T-helper 1 cell treated with Interleukin-12 subunit alpha and Interleukin-12 subunit beta and Interleukin-4 antibody, amounts not matched to agents 30 μg/mL and 1 μg/mL, for 36 hours (primary cell): ENCODE measurements around the gene KLHL1.

Experiments
- H3K27ac Mint-ChIP-seq: one replicate; pipeline ENCODE4 v1.8.0; 2021; ENCODE audit warnings: mild to moderate bottlenecking, mixed read lengths
- H3K27me3 Mint-ChIP-seq: one replicate; pipeline ENCODE4 v1.8.0; 2021; ENCODE audit warnings: low read depth, mixed read lengths
- H3K36me3 Mint-ChIP-seq: one replicate; pipeline ENCODE4 v1.8.0; 2021; ENCODE audit warnings: low read depth, mixed read lengths
- H3K4me1 Mint-ChIP-seq: one replicate; pipeline ENCODE4 v1.8.0; 2021; ENCODE audit warnings: low read depth, mixed read lengths
- H3K4me3 Mint-ChIP-seq: one replicate; pipeline ENCODE4 v1.8.0; 2021; ENCODE audit warnings: mild to moderate bottlenecking, moderate library complexity, mixed read lengths
- H3K9me3 Mint-ChIP-seq: one replicate; pipeline ENCODE4 v1.8.0; 2021; ENCODE audit warnings: mixed read lengths

The KLHL1 gene

GRCh38 chr13:69751259-69751658 lies 357.0 kb downstream of the KLHL1 start:
- no peak overlapping the region for H3K27ac Mint-ChIP-seq
- H3K4me1 Mint-ChIP-seq = no peaks in the 10 kb centered on the region
- H3K9me3 Mint-ChIP-seq = peaks cover 13% of the 10 kb centered on the region
- no peak overlapping the region for H3K4me3 Mint-ChIP-seq
- no peaks in the 10 kb centered on the region for H3K27me3 Mint-ChIP-seq
- H3K36me3 Mint-ChIP-seq = no peaks in the 10 kb centered on the region

- no peak overlapping the region for H3K4me3 Mint-ChIP-seq
- no peaks in the 10 kb centered on the region for H3K36me3 Mint-ChIP-seq
- H3K9me3 Mint-ChIP-seq = peaks cover 19% of the 10 kb centered on the region
- no peaks in the 10 kb centered on the region for H3K4me1 Mint-ChIP-seq
- H3K27ac Mint-ChIP-seq = no peak overlapping the region
- H3K27me3 Mint-ChIP-seq = no peaks in the 10 kb centered on the region
Measured at GRCh38 chr13:69737129-69737935, 370.9 kb downstream of the KLHL1 start.

DNA sequence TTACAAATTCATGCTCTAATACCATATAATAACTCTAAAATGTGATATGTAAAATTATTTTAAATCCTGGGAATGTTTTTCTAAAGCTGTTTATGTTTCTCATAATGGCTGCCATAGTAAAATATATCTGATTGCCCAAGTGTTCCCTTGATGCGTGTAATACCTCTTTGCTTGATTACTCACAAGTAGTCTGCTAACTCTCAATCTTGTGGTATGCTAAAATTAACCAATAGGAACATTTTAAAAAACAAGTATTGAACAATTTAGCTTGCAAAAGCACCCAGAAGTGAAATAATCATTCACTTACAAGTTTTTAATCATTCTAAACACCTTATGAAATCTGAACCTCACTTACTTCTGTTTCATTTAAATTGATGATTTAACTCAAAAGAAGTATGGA lies 386.6 kb downstream of the KLHL1 start:
- no peaks in the 10 kb centered on the region for H3K4me1 Mint-ChIP-seq
- no peaks in the 10 kb centered on the region for H3K9me3 Mint-ChIP-seq
- no peak overlapping the region for H3K27ac Mint-ChIP-seq
- no peaks in the 10 kb centered on the region for H3K36me3 Mint-ChIP-seq
- no peak overlapping the region for H3K4me3 Mint-ChIP-seq
- H3K27me3 Mint-ChIP-seq = no peaks in the 10 kb centered on the region

- Mint-ChIP-seq H3K9me3 (no peaks in the 10 kb centered on the region), H3K27me3 (no peaks in the 10 kb centered on the region), H3K4me3 (no peak overlapping the region), H3K4me1 (no peaks in the 10 kb centered on the region), H3K36me3 (no peaks in the 10 kb centered on the region), H3K27ac (no peak overlapping the region)
Measured at GRCh38 chr13:69720278-69720983, 387.8 kb downstream of the KLHL1 start.

- H3K36me3 Mint-ChIP-seq = no peaks in the 10 kb centered on the region
- no peak overlapping the region for H3K27ac Mint-ChIP-seq
- no peaks in the 10 kb centered on the region for H3K4me1 Mint-ChIP-seq
Measured at GRCh38 chr13:69706807-69707206, 401.4 kb downstream of the KLHL1 start.

GRCh38 chr13:69704311-69704710 lies 403.9 kb downstream of the KLHL1 start:
- Mint-ChIP-seq H3K9me3 (peaks cover 11% of the 10 kb centered on the region), H3K36me3 (no peaks in the 10 kb centered on the region), H3K4me1 (no peaks in the 10 kb centered on the region), H3K27ac (no peak overlapping the region), H3K27me3 (no peaks in the 10 kb centered on the region), H3K4me3 (no peak overlapping the region)

More at GRCh38 chr13:69706807-69707206, 401.4 kb downstream of the KLHL1 start:
- peaks cover 5% of the 10 kb centered on the region for H3K9me3 Mint-ChIP-seq
- no peaks in the 10 kb centered on the region for H3K27me3 Mint-ChIP-seq
- no peak overlapping the region for H3K4me3 Mint-ChIP-seq

DNA sequence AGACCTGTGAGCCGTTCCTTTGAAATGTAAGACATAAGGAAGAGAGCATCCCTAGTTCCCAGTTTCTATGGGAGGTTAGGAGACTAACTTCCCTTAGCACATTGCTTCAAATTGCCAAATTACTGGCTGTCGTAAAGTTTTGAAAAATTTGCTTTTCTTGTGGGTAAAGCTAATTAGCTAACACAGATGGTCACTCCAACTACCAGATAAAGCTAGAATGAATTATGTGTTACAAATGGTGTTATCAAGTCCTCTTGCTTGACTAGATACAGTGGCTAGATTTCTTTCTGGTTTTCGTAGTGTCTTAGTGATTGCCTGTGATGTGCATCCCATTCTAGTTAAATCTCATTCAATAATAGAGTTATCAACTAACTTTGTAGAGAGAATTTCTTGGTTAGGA lies 417.3 kb downstream of the KLHL1 start:
- no peaks in the 10 kb centered on the region for H3K27me3 Mint-ChIP-seq

GRCh38 chr13:69683921-69684686 lies 424.1 kb downstream of the KLHL1 start:
- Mint-ChIP-seq H3K9me3 (peaks cover 5% of the 10 kb centered on the region), H3K4me3 (no peak overlapping the region), H3K27ac (no peak overlapping the region), H3K4me1 (no peaks in the 10 kb centered on the region), H3K27me3 (no peaks in the 10 kb centered on the region), H3K36me3 (no peaks in the 10 kb centered on the region)

More for the DNA sequence above, 417.3 kb downstream of the KLHL1 start:
- Mint-ChIP-seq H3K9me3 (no peaks in the 10 kb centered on the region), H3K27ac (no peak overlapping the region), H3K36me3 (no peaks in the 10 kb centered on the region), H3K4me1 (no peaks in the 10 kb centered on the region), H3K4me3 (no peak overlapping the region)

DNA sequence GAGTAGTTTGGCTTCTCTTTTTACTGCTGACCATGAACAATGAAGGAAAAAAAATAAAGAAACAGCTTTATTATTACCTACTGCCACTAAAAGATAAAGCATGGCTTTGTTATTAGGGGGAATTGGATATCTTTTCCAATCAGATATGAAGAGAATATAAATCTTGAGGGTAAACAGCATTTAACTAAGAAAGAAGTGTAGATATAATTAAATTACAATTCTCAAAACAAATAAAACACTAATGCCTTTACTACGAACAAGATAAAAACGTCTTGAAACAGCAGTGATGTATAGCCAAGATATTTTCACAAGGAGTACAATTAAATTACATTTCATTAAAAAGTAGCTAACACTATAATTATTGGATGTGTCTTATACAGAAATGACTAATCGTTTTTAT lies 426.5 kb downstream of the KLHL1 start:
- Mint-ChIP-seq H3K36me3 (no peaks in the 10 kb centered on the region), H3K4me1 (no peaks in the 10 kb centered on the region), H3K9me3 (peaks cover 9% of the 10 kb centered on the region), H3K27ac (no peak overlapping the region), H3K4me3 (no peak overlapping the region), H3K27me3 (no peaks in the 10 kb centered on the region)

GRCh38 chr13:69677343-69677742 lies 430.9 kb downstream of the KLHL1 start:
- Mint-ChIP-seq H3K36me3 (no peaks in the 10 kb centered on the region), H3K4me3 (no peak overlapping the region)

DNA sequence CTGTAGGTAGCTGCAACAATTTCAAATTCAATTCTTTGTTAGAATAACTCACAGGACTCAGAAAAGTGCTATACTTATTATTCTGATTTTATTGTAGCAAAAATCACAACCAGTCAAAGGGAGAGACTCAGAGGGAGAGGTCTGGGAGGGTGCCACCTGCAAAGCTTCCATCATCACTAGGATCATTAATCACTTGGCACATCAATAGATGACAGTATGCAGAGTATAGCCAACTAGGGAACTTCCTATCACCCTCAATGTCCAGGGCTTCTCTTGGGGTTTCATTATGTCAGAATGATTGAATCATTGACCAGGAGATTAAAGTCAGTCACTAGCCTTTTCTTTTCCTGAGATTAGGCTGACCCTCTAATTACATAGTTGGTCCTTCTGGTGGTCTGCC lies 432.0 kb downstream of the KLHL1 start:
- Mint-ChIP-seq H3K36me3 (no peaks in the 10 kb centered on the region), H3K27me3 (no peaks in the 10 kb centered on the region), H3K4me3 (no peak overlapping the region), H3K4me1 (no peaks in the 10 kb centered on the region), H3K27ac (no peak overlapping the region), H3K9me3 (peaks cover 25% of the 10 kb centered on the region)

More at GRCh38 chr13:69677343-69677742, 430.9 kb downstream of the KLHL1 start:
- Mint-ChIP-seq H3K9me3 (peaks cover 20% of the 10 kb centered on the region), H3K27ac (no peak overlapping the region), H3K27me3 (no peaks in the 10 kb centered on the region), H3K4me1 (no peaks in the 10 kb centered on the region)

DNA sequence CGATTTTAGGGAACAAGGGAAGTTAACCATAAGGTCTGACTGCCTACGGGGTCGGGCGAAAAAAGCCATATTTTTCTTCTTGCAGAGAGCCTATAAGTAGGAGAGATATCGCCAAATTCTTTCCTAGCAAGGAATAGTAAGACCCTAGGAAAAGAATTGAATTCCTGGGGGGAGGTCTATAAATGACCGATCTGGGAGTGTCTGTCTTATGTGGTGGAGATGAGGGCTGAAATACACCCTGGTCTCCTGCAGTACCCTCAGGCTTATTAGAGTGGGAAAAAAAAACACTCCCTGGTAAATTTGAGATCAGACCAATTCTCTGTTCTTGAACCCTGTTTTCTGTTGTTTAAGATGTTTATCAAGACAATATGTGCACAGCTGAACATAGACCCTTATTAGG lies 448.1 kb downstream of the KLHL1 start:
- no peaks in the 10 kb centered on the region for H3K27me3 Mint-ChIP-seq
- H3K27ac Mint-ChIP-seq = no peak overlapping the region
- no peak overlapping the region for H3K4me3 Mint-ChIP-seq
- H3K36me3 Mint-ChIP-seq = no peaks in the 10 kb centered on the region
- H3K9me3 Mint-ChIP-seq = peaks cover 18% of the 10 kb centered on the region
- H3K4me1 Mint-ChIP-seq = no peaks in the 10 kb centered on the region

- Mint-ChIP-seq H3K36me3 (no peaks in the 10 kb centered on the region), H3K27me3 (no peaks in the 10 kb centered on the region), H3K4me1 (no peaks in the 10 kb centered on the region), H3K27ac (no peak overlapping the region), H3K9me3 (peaks cover 18% of the 10 kb centered on the region), H3K4me3 (no peak overlapping the region)
Measured at GRCh38 chr13:69657676-69658075, 450.6 kb downstream of the KLHL1 start.

- peaks cover 13% of the 10 kb centered on the region for H3K9me3 Mint-ChIP-seq
- no peak overlapping the region for H3K4me3 Mint-ChIP-seq
- H3K27me3 Mint-ChIP-seq = no peaks in the 10 kb centered on the region
- H3K36me3 Mint-ChIP-seq = no peaks in the 10 kb centered on the region
- H3K4me1 Mint-ChIP-seq = no peaks in the 10 kb centered on the region
- H3K27ac Mint-ChIP-seq = no peak overlapping the region
Measured at GRCh38 chr13:69654392-69654791, 453.9 kb downstream of the KLHL1 start.
